IMR-90 (cell line): ENCODE measurements around the gene TRAF1. TPM values are rescaled to one million over a fixed set of nuclear protein-coding genes. Genes with fewer than 3 reads are reported as not detected.

Experiments used
- ATAC-seq: fragments of 200-7000 bp; cut with Tn5 transposase; 2 replicates; pipeline ENCODE4 v1.9.1; 2020; ENCODE audit warnings: low read depth, mild to moderate bottlenecking, moderate library complexity
- BruUV-seq: library from RNA; stranded (reverse); fragments of 400-500 nt; replicated peaks from 2 replicates; lab custom pipeline; 2021; lab: Mats Ljungman, UMichigan
- CTCF ChIA-PET: fragments of 300-600 bp; formaldehyde crosslinking; extraction: SDS; loops from one replicate; lab custom pipeline; 2021; ENCODE audit warnings: antibody characterized with exemption; lab: Yijun Ruan, JAX
- POLR2A ChIA-PET: fragments of 300-600 bp; sonication (Branson Sonifier 250); formaldehyde crosslinking; loops from one replicate; lab custom pipeline; 2022; ENCODE audit warnings: antibody characterized with exemption; ENCODE audit not compliant: unreplicated experiment; lab: Charles Lee
- DNase-seq: peaks from one replicate; pipeline ENCODE4 v3.0.0; 2013
- H2AFZ ChIP-seq: replicated peaks from 2 replicates; pipeline ENCODE3; 2013; ENCODE audit warnings: low read length, mild to moderate bottlenecking; ENCODE audit not compliant: poor library complexity
- H2AK5ac ChIP-seq: 2 replicates; pipeline ENCODE4 v1.6.1; 2013; ENCODE audit warnings: low read depth, low read length, inconsistent platforms
- H2AK9ac ChIP-seq: replicated peaks from 2 replicates; pipeline ENCODE3; 2013; ENCODE audit warnings: mild to moderate bottlenecking, low read depth, low read length, moderate library complexity; ENCODE audit not compliant: poor library complexity
- H2BK120ac ChIP-seq: 2 replicates; pipeline ENCODE4 v1.6.1; 2013; ENCODE audit warnings: low read depth, low read length, inconsistent platforms
- H2BK15ac ChIP-seq: 3 replicates; pipeline ENCODE4 v1.6.1; 2013; ENCODE audit warnings: low read depth, low read length, inconsistent platforms
- H2BK20ac ChIP-seq: 2 replicates; pipeline ENCODE4 v1.6.1; 2013; ENCODE audit warnings: low read depth, mild to moderate bottlenecking, inconsistent platforms, low read length, moderate library complexity
- H2BK5ac ChIP-seq: 2 replicates; pipeline ENCODE4 v1.6.1; 2013; ENCODE audit warnings: mild to moderate bottlenecking, low read depth, low read length, inconsistent platforms; ENCODE audit not compliant: poor library complexity, severe bottlenecking
- H3K14ac ChIP-seq: replicated peaks from 2 replicates; pipeline ENCODE4 v1.6.1; 2013; ENCODE audit warnings: low read depth, low read length, inconsistent platforms
- H3K18ac ChIP-seq: 2 replicates; pipeline ENCODE4 v1.6.1; 2013; ENCODE audit warnings: low read depth, low read length, control low read depth
- H3K23ac ChIP-seq: 2 replicates; pipeline ENCODE4 v1.6.1; 2013; ENCODE audit warnings: low read depth, low read length, inconsistent platforms
- H3K27ac ChIP-seq: 2 replicates; pipeline ENCODE4 v1.5.1; 2013; ENCODE audit warnings: mild to moderate bottlenecking, control low read depth, low read length; ENCODE audit not compliant: insufficient read depth
- H3K27me3 ChIP-seq: 2 replicates; pipeline ENCODE4 v1.6.1; 2013; ENCODE audit warnings: low read length; ENCODE audit not compliant: control insufficient read depth, insufficient read depth
- H3K36me3 ChIP-seq: 2 replicates; pipeline ENCODE4 v1.6.1; 2013; ENCODE audit warnings: low read length, mixed read lengths; ENCODE audit not compliant: control insufficient read depth, insufficient read depth
- H3K4ac ChIP-seq: 2 replicates; pipeline ENCODE4 v1.6.1; 2013; ENCODE audit warnings: low read depth, low read length, inconsistent platforms
- H3K4me1 ChIP-seq: 2 replicates; pipeline ENCODE4 v1.6.1; 2013; ENCODE audit warnings: low read length, mixed read lengths; ENCODE audit not compliant: control insufficient read depth, insufficient read depth
- H3K4me2 ChIP-seq: 2 replicates; pipeline ENCODE4 v1.6.1; 2013; ENCODE audit warnings: low read depth, mild to moderate bottlenecking, control low read depth, low read length, moderate library complexity
- H3K4me3 ChIP-seq: 2 replicates; pipeline ENCODE4 v1.5.1; 2013; ENCODE audit warnings: low read depth, mild to moderate bottlenecking, control low read depth, low read length, moderate library complexity; ENCODE audit not compliant: insufficient read depth
- H3K56ac ChIP-seq: 2 replicates; pipeline ENCODE4 v1.6.1; 2013; ENCODE audit warnings: low read length, inconsistent platforms; ENCODE audit not compliant: insufficient read depth; ENCODE audit errors: extremely low read depth
- H3K79me1 ChIP-seq, 2 experiments: 2 replicates each; pipeline ENCODE4 v1.6.1; 2013; ENCODE audit warnings: low read length in 2 of 2, inconsistent platforms in 1 of 2, low read depth in 1 of 2
- H3K9ac ChIP-seq: 2 replicates; pipeline ENCODE4 v1.6.1; 2013; ENCODE audit warnings: low read depth, low read length, control low read depth
- H3K9me1 ChIP-seq: 2 replicates; pipeline ENCODE4 v1.6.1; 2013; ENCODE audit warnings: low read length, inconsistent platforms; ENCODE audit not compliant: insufficient read depth
- H3K9me3 ChIP-seq: 2 replicates; pipeline ENCODE4 v1.6.1; 2013; ENCODE audit warnings: low read length; ENCODE audit not compliant: control insufficient read depth, insufficient read depth
- H4K20me1 ChIP-seq: 2 replicates; pipeline ENCODE4 v1.6.1; 2013; ENCODE audit warnings: low read length, inconsistent platforms; ENCODE audit not compliant: insufficient read depth
- H4K5ac ChIP-seq: 2 replicates; pipeline ENCODE4 v1.6.1; 2013; ENCODE audit warnings: mild to moderate bottlenecking, low read depth, low read length, control low read depth
- H4K8ac ChIP-seq, 2 experiments: 2 replicates each; pipeline ENCODE4 v1.6.1; 2013; ENCODE audit warnings: low read depth in 2 of 2, low read length in 2 of 2, control low read depth in 1 of 2, inconsistent platforms in 1 of 2
- H4K91ac ChIP-seq: 2 replicates; pipeline ENCODE4 v1.6.1; 2013; ENCODE audit warnings: low read depth, low read length, inconsistent platforms; ENCODE audit not compliant: insufficient read depth
- CEBPB ChIP-seq: IDR thresholded peaks from 2 replicates; pipeline ENCODE4 v1.6.1; 2012; ENCODE audit warnings: low read depth, low read length, improper control_type of control experiment
- MXI1 ChIP-seq: IDR thresholded peaks from 2 replicates; pipeline ENCODE4 v1.6.1; 2012; ENCODE audit warnings: low read depth, mild to moderate bottlenecking, low read length, moderate library complexity, borderline replicate concordance
- WGBS, 2 experiments: methylation state at CpG; one replicate each; pipeline versions ENCODE4 v1.1.5 to v1.1.7; 2013; ENCODE audit warnings: missing lambda C conversion rate in 2 of 2; ENCODE audit not compliant: insufficient read length in 1 of 2; ENCODE audit errors: extremely low coverage in 2 of 2; 5-methylcytosine and 5-hydroxymethylcytosine counted together
- dilution Hi-C: fragments of 300-500 bp; cut with HindIII; formaldehyde crosslinking; loops from one replicate; pipeline ENCODE4 v1.14.3; 2018; ENCODE audit warnings: low sequenced_read_pairs; ENCODE audit not compliant: unreplicated experiment
- in situ Hi-C: fragments of 300-500 bp; cut with MboI; formaldehyde crosslinking; loops from 3 replicates; pipeline ENCODE4 v1.14.3; 2019; ENCODE audit warnings: low sequenced_read_pairs, inconsistent platforms, mixed read lengths
- intact Hi-C: fragments of 100-400 bp; cut with micrococcal nuclease; formaldehyde crosslinking; loops from 2 replicates; pipeline ENCODE4 v1.10.0; 2022
- polyA plus RNA-seq, 3 experiments: library from polyadenylated mRNA; depleted of rRNA; stranded (reverse); fragments of >200 nt; gene quantifications; 2 replicates each; pipeline ENCODE4 v1.2.3, GENCODE V29; 2012; ENCODE audit warnings: low replicate concordance in 1 of 3
- total RNA-seq: library from RNA; depleted of rRNA; stranded (reverse); fragments of >200 nt; gene quantifications from 2 replicates; pipeline ENCODE4 v1.2.3, GENCODE V29; 2012

Gene TRAF1
- total and polyA plus RNA-seq, 2 of the 4 experiments (the other 2 are of a cell fraction): 3.9 to 4.1 TPM

- H2AK9ac ChIP-seq: no peak overlapping the region
- in situ Hi-C loops: no loop called here
- ChIA-PET POLR2A (no interaction called here), CTCF (no interaction called here)
- H3K14ac ChIP-seq: no peak overlapping the region
- no peak overlapping the region for H3K4me2 ChIP-seq
- peak overlapping the region; percentile 96 for H2AFZ ChIP-seq
- no peak for TF ChIP-seq MXI1
- 0 out of 2 replicates have a peak, but pooled peaks have one; percentile 20 for TF ChIP-seq CEBPB
- peaks cover 0 to 38% of the 10 kb centered on the region in 2 experiments; a peak in 2 of 4 replicates for H3K79me1 ChIP-seq
- intact Hi-C loops: no loop called here
- peak overlapping the region; percentile 92 to 98; a peak in 1 of 4 replicates for H4K8ac ChIP-seq
- no peak overlapping the region for H4K5ac ChIP-seq
- dilution Hi-C loops: no loop called here
- H3K23ac ChIP-seq: peak overlapping the region; percentile 36; the same call in 1 of the 2 replicates
- peak overlapping the region; percentile 31; the same call in 1 of the 2 replicates for H4K91ac ChIP-seq
- peak overlapping the region; percentile 26 for H2BK120ac ChIP-seq
- no peaks in the 10 kb centered on the region for H4K20me1 ChIP-seq
- peak overlapping the region; percentile 20; the same call in 1 of the 2 replicates for H3K4ac ChIP-seq
- no peak overlapping the region for H3K18ac ChIP-seq
- 88 to 100% methylated on average over 4 to 10 of the region's 14 CpGs for WGBS, 2 experiments
- no peaks in the 10 kb centered on the region for H3K36me3 ChIP-seq
- BruUV-seq: no TSS peak
- no peak overlapping the region for H3K9ac ChIP-seq
- ATAC-seq (no peak), DNase-seq (no peak)
- no peak overlapping the region for H2BK15ac ChIP-seq
- no peak overlapping the region for H2BK20ac ChIP-seq
- H3K9me1 ChIP-seq: peaks cover 38% of the 10 kb centered on the region
- H2AK5ac ChIP-seq: peak overlapping the region; percentile 37
- H3K4me3 ChIP-seq: no peak overlapping the region
- H2BK5ac ChIP-seq: no peak overlapping the region
- no peak overlapping the region for H3K56ac ChIP-seq
- H3K27ac ChIP-seq: no peak overlapping the region
- no peaks in the 10 kb centered on the region for H3K27me3 ChIP-seq
- no peaks in the 10 kb centered on the region for H3K9me3 ChIP-seq
- H3K4me1 ChIP-seq: peaks cover 23% of the 10 kb centered on the region
Measured at GRCh38 chr9:120928015-120928482, 1.5 kb upstream of the TRAF1 start.
